Astrocyte (in vitro differentiated cells and primary cell): Measurements from ENCODE around the gene EYA2.

ENCODE experiments used
- CTCF ChIP-seq: IDR thresholded peaks from 2 replicates; pipeline ENCODE4 v1.5.1; 2011; ENCODE audit warnings: low read depth, mild to moderate bottlenecking, inconsistent platforms, low read length, moderate library complexity; ENCODE audit not compliant: insufficient read depth
- EZH2 ChIP-seq: IDR thresholded peaks from 2 replicates; pipeline ENCODE4 v1.6.1; 2012; ENCODE audit warnings: mild to moderate bottlenecking, low read length, inconsistent platforms; ENCODE audit not compliant: insufficient read depth

- TF ChIP-seq CTCF (no peak), EZH2 (no peak)
Measured at GRCh38 chr20:46914789-46915379, 20.2 kb downstream of the EYA2 start.
